Activated CD8-positive, alpha-beta T cell treated with anti-CD3 and anti-CD28 coated beads for 36 hours (primary cell): Measurements from ENCODE around the gene MRPL49. TPM values are rescaled to one million over a fixed set of nuclear protein-coding genes. Genes with fewer than 3 reads are reported as not detected.

Experiments used
- ATAC-seq: fragments of 200-7000 bp; cut with Tn5 transposase; one replicate; pipeline ENCODE4 v1.10.0; 2021; ENCODE audit warnings: mild to moderate bottlenecking, moderate library complexity
- CTCF ChIA-PET: fragments of 350-600 bp; sonication (Branson Sonifier 250); formaldehyde crosslinking; loops from one replicate; lab custom pipeline; 2021; ENCODE audit warnings: antibody characterized with exemption; lab: Charles Lee
- POLR2A ChIA-PET: fragments of 350-600 bp; sonication (Branson Sonifier 250); formaldehyde crosslinking; loops from one replicate; lab custom pipeline; 2021; ENCODE audit warnings: antibody characterized with exemption; lab: Charles Lee
- DNase-seq: peaks from one replicate; pipeline ENCODE4 v3.0.0-alpha.2; 2020
- H3K27ac Mint-ChIP-seq: one replicate; pipeline ENCODE4 v1.8.0; 2021; ENCODE audit warnings: mild to moderate bottlenecking, mixed read lengths
- H3K27me3 Mint-ChIP-seq: one replicate; pipeline ENCODE4 v1.8.0; 2021; ENCODE audit warnings: mixed read lengths
- H3K36me3 Mint-ChIP-seq: one replicate; pipeline ENCODE4 v1.8.0; 2021; ENCODE audit warnings: low read depth, mixed read lengths
- H3K4me1 Mint-ChIP-seq: one replicate; pipeline ENCODE4 v1.8.0; 2021; ENCODE audit warnings: low read depth, mixed read lengths
- H3K4me3 Mint-ChIP-seq: one replicate; pipeline ENCODE4 v1.8.0; 2021; ENCODE audit warnings: mild to moderate bottlenecking, moderate library complexity, mixed read lengths
- H3K9me3 Mint-ChIP-seq: one replicate; pipeline ENCODE4 v1.8.0; 2021; ENCODE audit warnings: mixed read lengths
- CTCF ChIP-seq: fragments of 200-600 bp; IDR thresholded peaks from one replicate; pipeline ENCODE4 v1.8.0; 2022; ENCODE audit warnings: antibody characterized with exemption, mild to moderate bottlenecking
- intact Hi-C: fragments of 100-400 bp; cut with micrococcal nuclease; formaldehyde crosslinking; loops from one replicate; pipeline ENCODE4 v1.10.0; 2022
- total RNA-seq, 2 experiments: library from RNA; stranded (reverse); gene quantifications; one replicate each; pipeline ENCODE4 v1.2.3, GENCODE V29; 2021

The MRPL49 gene
- total RNA-seq, 2 experiments from 2014 or later: 48.7 to 53.4 TPM

- intact Hi-C loops: loop anchor here (10.0 kb wide), 1 partner anchor 96 kb away; the partner anchor contains the start of gene ARL2
- H3K36me3 Mint-ChIP-seq: peaks cover 11% of the 10 kb centered on the region
- H3K27me3 Mint-ChIP-seq: no peaks in the 10 kb centered on the region
- ATAC-seq (peak; percentile 68), DNase-seq (peak; percentile 98)
- no peak overlapping the region for H3K4me3 Mint-ChIP-seq
- H3K4me1 Mint-ChIP-seq: peaks cover 34% of the 10 kb centered on the region
- H3K27ac Mint-ChIP-seq: peak overlapping the region; percentile 46
- POLR2A ChIA-PET: interaction anchor here (0.5 to 16.2 kb wide), 8 partner anchors 11 to 441 kb away, joined by 3 to 294 read pairs (median 3); partner anchors contain the start of genes ARL2, CAPN1, FAU and MRPL49
- peak; percentile 95 for TF ChIP-seq CTCF
- no peaks in the 10 kb centered on the region for H3K9me3 Mint-ChIP-seq
- CTCF ChIA-PET: interaction anchor here (0.6 to 7.6 kb wide), 25 partner anchors 11 to 221 kb away, joined by 3 to 115 read pairs (median 5); partner anchors contain the start of genes ARL2, CAPN1, CDC42EP2 and CDCA5
Observed at GRCh38 chr11:65110354-65110861, 11.7 kb upstream of the MRPL49 start.

GRCh38 chr11:65111159-65111743, 10.9 kb upstream of the MRPL49 start:
- Mint-ChIP-seq H3K36me3 (peaks cover 15% of the 10 kb centered on the region), H3K4me3 (peak overlapping the region; percentile 86), H3K27ac (peak overlapping the region; percentile 81), H3K27me3 (no peaks in the 10 kb centered on the region), H3K9me3 (no peaks in the 10 kb centered on the region), H3K4me1 (peaks cover 42% of the 10 kb centered on the region)
- CTCF ChIA-PET: interaction anchor here (0.8 to 7.6 kb wide), 19 partner anchors 7 to 263 kb away, joined by 3 to 115 read pairs (median 6); partner anchors contain the start of genes ARL2, CAPN1, CDC42EP2 and CDCA5
- DNase-seq (no peak), ATAC-seq (no peak)
- POLR2A ChIA-PET: interaction anchor here (0.5 to 16.2 kb wide), 9 partner anchors 10 to 440 kb away, joined by 3 to 294 read pairs (median 3); partner anchors contain the start of genes ARL2, CAPN1, FAU and MRPL49
- intact Hi-C loops: loop anchor here (10.0 kb wide), 1 partner anchor 96 kb away; the partner anchor contains the start of gene ARL2
- TF ChIP-seq CTCF: no peak

GRCh38 chr11:65111744-65112545, 10.2 kb upstream of the MRPL49 start, which contains the start of gene TM7SF2:
TM7SF2 (plus strand) TSS chr11:65111872; CDS start chr11:65112016, 144 bp downstream.
- DNase-seq (peak; percentile 98), ATAC-seq (peak; percentile 77)
- Mint-ChIP-seq H3K4me1 (peaks cover 43% of the 10 kb centered on the region), H3K36me3 (peaks cover 19% of the 10 kb centered on the region), H3K4me3 (peak within 1 kb of the TSS; percentile 86), H3K9me3 (no peaks in the 10 kb centered on the region), H3K27me3 (no peaks in the 10 kb centered on the region), H3K27ac (peak within 1 kb of the TSS; percentile 84)
- intact Hi-C loops: loop anchor here (10.0 kb wide), 1 partner anchor 97 kb away; the partner anchor contains the start of gene ARL2
- no peak for TF ChIP-seq CTCF
- POLR2A ChIA-PET: interaction anchor here (1.0 to 16.2 kb wide), 11 partner anchors 10 to 311 kb away, joined by 3 to 294 read pairs (median 3); partner anchors contain the start of genes ARL2, CDCA5, FAU and MRPL49
- CTCF ChIA-PET: interaction anchor here (0.8 to 7.6 kb wide), 16 partner anchors 8 to 385 kb away, joined by 3 to 115 read pairs (median 5); partner anchors contain the start of genes ARL2, CAPN1, CDC42EP2 and DPF2

- CTCF ChIA-PET: interaction anchor here (0.6 to 7.6 kb wide), 15 partner anchors 8 to 384 kb away, joined by 3 to 115 read pairs (median 4); partner anchors contain the start of genes ARL2, CAPN1, CDC42EP2 and FAU
- H3K4me1 Mint-ChIP-seq: peaks cover 43% of the 10 kb centered on the region
- ATAC-seq: peak; percentile 48
Observed at GRCh38 chr11:65112546-65113360, 9.4 kb upstream of the MRPL49 start.

More at GRCh38 chr11:65112546-65113360, 9.4 kb upstream of the MRPL49 start:
- H3K4me3 Mint-ChIP-seq: peak overlapping the region; percentile 86
- no peaks in the 10 kb centered on the region for H3K9me3 Mint-ChIP-seq
- H3K27me3 Mint-ChIP-seq: no peaks in the 10 kb centered on the region
- intact Hi-C loops: loop anchor here (10.0 kb wide), 1 partner anchor 98 kb away; the partner anchor contains the start of gene ARL2
- peaks cover 24% of the 10 kb centered on the region for H3K36me3 Mint-ChIP-seq
- TF ChIP-seq CTCF: peak; percentile 94
- POLR2A ChIA-PET: interaction anchor here (0.5 to 16.2 kb wide), 12 partner anchors 9 to 140 kb away, joined by 3 to 294 read pairs (median 4); partner anchors contain the start of genes ARL2, CDCA5, FAU and MRPL49
- peak; percentile 79 for DNase-seq
- peak overlapping the region; percentile 84 for H3K27ac Mint-ChIP-seq
